Right lobe of liver (tissue), 6 donors: ENCODE data around the gene GREB1. TPM values are rescaled to one million over a fixed set of nuclear protein-coding genes. Genes with fewer than 3 reads are reported as not detected.

Experiments used
- ATAC-seq, 4 donors: fragments of 200-7000 bp; cut with Tn5 transposase; one replicate each; pipeline ENCODE4 v1.9.1; 2020; ENCODE audit warnings: mild to moderate bottlenecking in 4 of 4, moderate library complexity in 4 of 4
- DNase-seq, 3 donors: peaks; one replicate each; pipeline ENCODE4 v3.0.0-alpha.2; 2020
- H3K27ac ChIP-seq, 3 donors: fragments of 200-600 bp; one replicate each; pipeline ENCODE4 v1.8.0; 2022
- H3K27me3 ChIP-seq, 2 donors: fragments of 200-600 bp; one replicate each; pipeline ENCODE4 v1.8.0; 2022
- H3K36me3 ChIP-seq, 4 donors: fragments of 200-600 bp; sonication (generic) in 1 of 4; one replicate each; pipeline versions ENCODE4 v1.5.1 to v1.8.0; 2017 to 2022; ENCODE audit warnings: control low read depth in 1 of 4
- H3K4me1 ChIP-seq, 4 donors: fragments of 200-600 bp; sonication (generic) in 1 of 4; one replicate each; pipeline versions ENCODE4 v1.5.1 to v1.8.0; 2017 to 2022; ENCODE audit warnings: control low read depth in 1 of 4
- H3K4me3 ChIP-seq, 3 donors: fragments of 200-600 bp; one replicate each; pipeline ENCODE4 v1.8.0; 2022
- H3K9me3 ChIP-seq, 4 donors: fragments of 200-600 bp; sonication (generic) in 1 of 4; one replicate each; pipeline versions ENCODE4 v1.5.1 to v1.8.0; 2017 to 2022; ENCODE audit warnings: control low read depth in 1 of 4
- CTCF ChIP-seq, 4 donors: fragments of 200-600 bp in 3 of 4; fragments of 450-650 bp in 1 of 4; IDR thresholded peaks; one replicate each; pipeline versions ENCODE4 v1.5.1 to v1.8.0; 2016 to 2022; ENCODE audit warnings: antibody characterized with exemption in 4 of 4, mild to moderate bottlenecking in 2 of 4
- POLR2A ChIP-seq: fragments of 450-650 bp; IDR thresholded peaks from one replicate; pipeline ENCODE4 v1.6.1; 2017; ENCODE audit warnings: antibody characterized with exemption, mild to moderate bottlenecking
- WGBS: methylation state at CpG from one replicate; pipeline ENCODE4 v1.1.6; 2018; ENCODE audit warnings: low coverage, low lambda C conversion rate; ENCODE audit not compliant: insufficient coverage; ENCODE audit errors: missing lambda C conversion rate; 5-methylcytosine and 5-hydroxymethylcytosine counted together
- intact Hi-C, 2 donors: fragments of 100-400 bp; cut with DNase I; formaldehyde crosslinking; loops; one replicate each; pipeline versions ENCODE4 v1.11.2 to v1.14.1; 2022
- total RNA-seq, 6 experiments: library from RNA; depleted of rRNA in 2 of 6; stranded (reverse); fragments of >200 nt in 2 of 6; fragmentation: NEBNext Ultra II Directional in 3 of 6; extraction: Animal tissue kit (Norgen Biotek cat#: 25700) in 3 of 6; gene quantifications; one replicate each; pipeline versions ENCODE4 v1.1.0 to v1.2.4, GENCODE V29; 2016 to 2023
- donor health status: DM: no; HTN: yes; CAD: no.
- donor health status: DM: no; HTN: no; CAD: no.
- donor health status: DM: no; HTN: no; CAD: no.
- donor health status: DM: no; HTN: yes; CAD: no.
- donor health status: DM: no; HTN: yes; CAD: no.

GREB1 gene
- total RNA-seq, 6 experiments from 2014 or later = 1.6 to 19.5 (median 6.5) TPM

DNA sequence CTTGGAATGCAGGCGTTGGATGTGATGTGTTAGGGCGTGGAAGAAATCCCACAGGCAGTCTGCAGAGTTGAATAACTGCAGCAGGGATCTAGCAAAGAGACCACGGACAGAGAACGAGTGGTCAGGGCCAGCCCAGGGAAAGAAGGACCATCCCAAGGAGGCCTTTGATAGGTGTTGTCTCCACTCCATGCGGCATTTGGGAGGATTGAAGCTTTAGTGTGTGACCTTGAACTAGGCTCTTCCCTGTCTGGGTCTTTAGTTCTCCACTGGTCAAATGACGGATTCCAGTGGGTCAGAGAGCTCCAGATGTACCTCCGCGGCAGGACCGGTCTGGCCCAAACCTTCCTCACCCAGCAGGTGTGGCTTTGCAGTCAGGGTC is 18.4 kb downstream of the GREB1 start:
- DNase-seq = no peak
- 89% methylated on average over 8 of the region's 9 CpGs for WGBS

GRCh38 chr2:11553661-11554398 is 20.0 kb downstream of the GREB1 start:
- intact Hi-C loops = no loop called here
- 68% methylated on average over 8 of the region's 10 CpGs for WGBS
- ATAC-seq = no peak
- Histone ChIP-seq H3K4me1 (peaks cover 0 to 11% (median 0%) of the 10 kb centered on the region in 4 donors), H3K9me3 (no peaks in the 10 kb centered on the region), H3K27ac (no peak overlapping the region), H3K4me3 (no peak overlapping the region), H3K27me3 (no peaks in the 10 kb centered on the region), H3K36me3 (no peaks in the 10 kb centered on the region)
- no peak for DNase-seq
- TF ChIP-seq CTCF (IDR thresholded peaks at IDR 0.05) (no peak), POLR2A (no peak)

More for the DNA sequence above, 18.4 kb downstream of the GREB1 start:
- Histone ChIP-seq H3K4me1 (peaks cover 0 to 11% (median 0%) of the 10 kb centered on the region in 4 donors), H3K4me3 (no peak overlapping the region), H3K27me3 (no peaks in the 10 kb centered on the region), H3K36me3 (no peaks in the 10 kb centered on the region), H3K27ac (no peak overlapping the region), H3K9me3 (no peaks in the 10 kb centered on the region)
- no peak for ATAC-seq
- intact Hi-C loops = no loop called here
- no peak for TF ChIP-seq CTCF (IDR thresholded peaks at IDR 0.05)
- TF ChIP-seq POLR2A = no peak

- ATAC-seq (no peak), DNase-seq (no peak)
- WGBS = 60% methylated on average over 4 of the region's 4 CpGs
- TF ChIP-seq POLR2A (no peak), CTCF (IDR thresholded peaks at IDR 0.05) (no peak)
- Histone ChIP-seq H3K27ac (no peak overlapping the region), H3K4me3 (no peak overlapping the region), H3K9me3 (no peaks in the 10 kb centered on the region), H3K36me3 (no peaks in the 10 kb centered on the region), H3K4me1 (peaks cover 0 to 11% (median 0%) of the 10 kb centered on the region in 4 donors), H3K27me3 (no peaks in the 10 kb centered on the region)
- intact Hi-C loops = no loop called here
Observed at GRCh38 chr2:11554399-11554716, 20.5 kb downstream of the GREB1 start.

GRCh38 chr2:11556101-11556806 is 22.4 kb downstream of the GREB1 start:
- ATAC-seq (no peak), DNase-seq (peak in 1 of 3 donors; percentile 18)
- TF ChIP-seq CTCF (IDR thresholded peaks at IDR 0.05) = no peak
- no peak for TF ChIP-seq POLR2A
- Histone ChIP-seq H3K36me3 (no peaks in the 10 kb centered on the region), H3K9me3 (no peaks in the 10 kb centered on the region), H3K27ac (no peak overlapping the region), H3K4me3 (no peak overlapping the region), H3K27me3 (no peaks in the 10 kb centered on the region), H3K4me1 (no peaks in the 10 kb centered on the region)
- 68% methylated on average over 19 of the region's 20 CpGs for WGBS
- intact Hi-C loops = no loop called here
